ENCODE results near the gene EGFL7. TPM values are rescaled to one million over a fixed set of nuclear protein-coding genes. Genes with fewer than 3 reads are reported as not detected.

EGFL7 gene
- total RNA-seq, 1 donor from 2014 or later, result 13.0 TPM

DNA sequence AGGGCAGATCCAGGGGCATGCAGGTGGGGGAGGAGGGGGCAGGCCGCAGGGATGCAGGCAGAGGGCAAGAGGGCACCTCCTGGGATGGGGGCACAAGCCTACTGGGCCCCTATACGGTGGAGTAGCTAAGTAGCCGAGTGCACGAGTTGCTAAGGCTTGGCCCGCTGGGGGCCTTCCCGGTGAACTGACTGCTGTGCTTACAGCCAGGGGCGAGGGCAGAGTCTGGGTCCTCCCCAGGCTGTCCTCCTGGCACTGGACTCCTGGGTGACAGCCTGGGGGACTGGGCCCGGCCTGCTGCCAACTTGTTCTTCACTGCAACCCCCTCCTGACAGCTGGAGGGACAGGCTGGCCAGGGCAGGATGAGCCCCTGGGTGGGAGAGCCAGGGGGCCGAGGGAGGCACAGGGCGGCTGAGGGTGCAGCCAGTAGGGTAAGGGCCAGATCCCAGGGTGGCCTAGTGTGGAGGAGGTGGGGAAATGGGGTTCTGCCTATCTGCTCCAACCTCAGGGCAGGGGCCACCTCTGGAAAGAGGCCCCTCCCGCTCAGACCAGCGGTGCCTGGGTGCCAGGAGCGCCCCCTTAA lies 1.7 kb upstream of the EGFL7 start:
- no peak for ATAC-seq

DNA sequence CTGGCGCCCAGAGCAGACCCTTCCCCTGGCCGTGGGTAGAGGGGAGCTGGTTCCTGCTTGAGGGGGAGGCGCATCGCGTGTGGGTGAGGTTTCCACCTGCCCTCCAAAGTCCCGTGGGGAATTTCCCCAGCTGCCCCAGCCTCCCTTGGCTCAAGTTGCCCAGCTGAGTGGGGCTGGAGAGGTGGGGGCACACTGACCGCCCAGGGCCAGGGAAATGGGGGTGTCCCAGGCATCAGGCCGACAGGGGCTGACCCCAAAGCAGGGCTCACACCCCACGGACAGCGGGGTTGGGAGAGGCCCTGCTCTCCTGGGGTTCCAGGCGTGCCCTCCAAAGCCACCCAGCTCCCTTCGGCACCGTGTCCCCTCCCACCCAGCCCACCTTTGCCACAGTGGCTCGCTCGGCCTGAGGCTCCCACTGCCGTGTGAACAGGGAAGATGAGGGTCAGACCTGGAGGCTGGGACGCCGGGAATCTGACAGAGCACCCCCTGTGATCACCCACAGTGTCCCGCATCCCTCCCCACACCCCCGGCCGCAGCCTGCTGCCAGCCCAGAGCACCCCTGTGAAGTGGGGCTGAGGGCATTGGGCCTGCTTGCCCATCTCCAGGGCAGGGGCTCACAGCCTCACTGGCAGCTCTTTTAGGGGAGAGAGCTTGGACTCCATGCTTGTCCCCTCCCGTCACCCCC lies 933 bp upstream of the EGFL7 start:
- no peak for ATAC-seq

DNA sequence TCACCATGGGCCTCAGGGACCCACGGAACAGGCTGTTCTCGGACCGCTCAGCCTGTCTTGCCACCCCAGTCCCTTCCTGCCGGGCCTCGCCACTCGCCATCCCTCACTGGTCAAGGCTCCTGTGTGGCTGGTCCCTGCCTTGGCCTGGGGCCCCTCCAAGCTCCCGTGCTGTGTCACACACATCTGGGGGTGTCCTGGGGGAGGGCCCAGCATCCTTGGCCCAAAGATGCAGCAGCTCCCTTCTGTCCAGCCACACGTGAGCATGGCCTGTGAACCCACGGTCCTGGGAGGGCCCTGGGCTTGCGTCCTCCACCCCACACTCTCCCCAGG lies 425 bp upstream of the EGFL7 start:
- ATAC-seq, result no peak

DNA sequence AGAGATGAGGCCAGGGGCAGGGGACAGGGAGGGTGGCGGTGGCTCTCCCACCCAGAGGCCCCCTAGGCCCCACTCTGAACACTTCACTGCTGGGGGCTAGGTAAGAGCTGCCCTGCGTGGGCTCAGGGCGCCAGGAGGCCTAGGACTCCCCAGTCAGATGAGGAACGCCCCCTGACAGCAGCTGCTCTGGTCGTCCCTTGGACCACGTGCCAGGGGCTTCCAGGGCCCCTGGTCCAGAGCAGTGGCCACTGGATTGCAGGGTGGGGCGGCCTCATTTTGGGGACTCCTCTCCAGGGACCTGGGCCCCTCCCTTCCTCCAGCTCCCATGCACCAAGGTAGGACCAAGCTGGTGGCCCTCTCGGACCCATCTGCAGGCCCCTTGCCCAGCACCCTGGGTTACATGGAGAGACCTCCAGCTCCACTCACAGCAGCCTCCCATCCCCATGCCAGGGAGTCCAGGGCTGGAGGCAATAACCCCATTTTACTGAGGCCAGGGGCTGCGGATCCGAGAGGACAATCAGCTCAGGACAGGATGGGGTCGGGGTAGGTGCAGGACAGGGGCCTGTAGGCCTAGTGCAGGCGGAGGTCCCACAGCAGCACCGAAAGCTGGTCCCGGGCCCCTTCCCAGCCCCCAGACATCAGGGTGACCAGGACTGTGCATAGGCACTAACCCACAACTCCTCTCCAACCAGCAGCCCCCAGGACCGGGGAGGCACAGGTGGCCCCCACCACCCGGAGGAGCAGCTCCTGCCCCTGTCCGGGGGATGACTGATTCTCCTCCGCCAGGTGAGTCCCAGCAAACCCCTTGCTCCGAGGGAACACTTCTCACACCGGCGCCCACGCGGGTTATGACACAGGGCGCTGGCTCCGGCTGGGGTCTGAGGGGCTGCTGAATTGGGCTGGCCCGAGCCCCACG lies 1.5 kb downstream of the EGFL7 start:
- no peak for ATAC-seq

DNA sequence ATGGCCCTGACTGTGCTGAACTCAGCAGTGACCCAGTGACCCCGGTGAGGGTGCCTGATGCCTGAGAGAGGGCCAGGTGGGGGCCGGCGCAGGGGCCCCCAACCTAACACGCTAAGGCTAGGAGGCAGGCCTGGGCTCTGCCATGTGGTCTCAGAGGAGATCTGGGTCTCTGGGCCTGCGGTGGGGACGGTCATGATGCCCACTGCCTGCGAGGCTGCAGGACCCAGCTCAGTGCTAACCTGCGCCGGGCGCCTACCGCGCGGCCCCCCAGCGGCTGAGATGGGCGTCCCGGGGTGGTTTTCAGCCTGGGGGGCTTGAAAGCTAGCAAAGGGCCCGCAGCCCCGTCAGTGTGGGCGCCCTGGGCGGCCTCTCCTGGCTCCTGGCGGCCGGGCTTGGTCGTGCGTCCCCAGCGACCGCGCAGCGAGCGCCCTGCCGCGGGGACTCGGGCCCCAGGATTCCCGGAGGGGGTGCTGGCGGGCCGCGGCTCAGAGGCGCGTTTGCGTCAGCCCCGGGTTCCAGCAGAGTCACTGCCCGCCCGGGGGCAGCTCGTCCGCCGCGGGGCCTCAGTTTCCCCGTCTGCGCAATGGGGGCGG lies 2.5 kb downstream of the EGFL7 start:
- no peak for ATAC-seq

DNA sequence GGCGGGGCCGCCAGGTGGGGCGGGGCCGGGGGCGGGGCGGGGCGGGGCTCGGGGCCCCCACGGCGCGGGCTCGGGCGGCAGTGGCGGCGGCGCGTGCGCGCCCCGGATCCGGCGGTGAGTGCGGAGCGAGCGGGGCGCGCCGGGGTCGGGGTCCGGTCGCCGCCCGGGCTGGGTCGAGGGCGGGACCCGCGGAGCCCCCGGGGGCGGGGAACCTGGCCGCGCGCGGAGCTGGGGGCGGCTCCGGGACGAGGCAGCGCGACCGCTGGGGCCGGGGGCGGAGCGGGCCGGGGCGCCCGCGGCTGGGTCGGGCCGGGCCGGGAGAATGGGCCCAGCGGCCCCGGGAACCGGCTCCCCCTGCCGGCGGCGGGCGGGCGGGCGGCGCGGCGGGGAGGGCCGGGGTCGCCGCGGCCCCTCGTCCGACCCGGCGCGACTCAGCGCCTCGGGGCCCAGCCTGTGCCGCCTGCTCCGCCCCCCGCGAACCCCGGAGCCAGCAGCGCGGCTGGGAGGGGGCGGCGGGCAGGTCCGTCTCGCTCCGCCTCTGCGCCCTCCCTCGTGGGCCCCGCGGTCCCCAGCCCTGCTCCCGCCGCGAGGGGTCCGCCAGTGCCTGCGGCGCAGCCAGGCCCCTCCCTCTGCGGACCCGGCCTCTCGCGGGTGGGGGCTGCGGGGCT lies 3.1 kb downstream of the EGFL7 start:
- no peak for ATAC-seq

DNA sequence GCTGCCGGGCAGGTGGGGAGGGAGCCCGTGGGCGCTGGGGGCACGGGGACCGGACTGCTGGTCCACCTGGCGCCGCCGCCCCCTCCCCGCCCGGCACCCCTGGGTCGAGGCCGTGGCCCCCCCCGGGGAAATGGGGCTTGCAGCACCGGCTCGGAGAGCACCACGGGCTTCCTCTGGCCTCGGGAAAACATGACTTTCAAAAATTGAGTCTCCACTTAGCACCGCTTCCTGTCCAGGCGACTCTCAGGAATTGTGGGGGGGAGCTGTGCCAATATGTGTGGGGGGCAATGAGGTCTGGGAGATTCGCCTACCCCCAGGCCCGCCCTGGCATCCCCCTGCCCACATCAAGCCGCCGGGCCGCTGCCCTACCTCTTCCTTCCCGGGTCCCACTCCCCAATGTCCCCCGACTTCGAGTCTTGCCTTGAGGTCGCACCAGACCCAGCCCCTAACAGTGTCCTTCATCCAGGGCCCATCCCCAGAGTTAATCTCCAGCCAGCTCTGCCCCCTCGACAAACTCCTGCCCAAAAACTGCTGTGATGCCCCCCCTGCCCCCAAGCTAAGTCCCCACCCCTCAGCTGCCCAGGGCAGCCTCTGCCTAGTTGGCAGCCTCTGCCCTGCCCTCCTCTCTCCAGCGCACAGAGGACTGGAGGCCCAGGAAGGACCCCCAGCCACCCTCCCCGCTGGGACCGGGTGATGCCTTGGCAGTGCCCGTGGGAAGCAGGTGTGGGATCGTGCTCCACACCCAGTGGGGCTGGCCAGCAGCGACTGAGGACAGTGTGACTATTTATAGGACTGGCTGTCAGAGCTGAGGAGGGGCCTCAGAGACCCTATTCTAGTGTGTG lies 3.9 kb downstream of the EGFL7 start:
- ATAC-seq, result no peak

DNA sequence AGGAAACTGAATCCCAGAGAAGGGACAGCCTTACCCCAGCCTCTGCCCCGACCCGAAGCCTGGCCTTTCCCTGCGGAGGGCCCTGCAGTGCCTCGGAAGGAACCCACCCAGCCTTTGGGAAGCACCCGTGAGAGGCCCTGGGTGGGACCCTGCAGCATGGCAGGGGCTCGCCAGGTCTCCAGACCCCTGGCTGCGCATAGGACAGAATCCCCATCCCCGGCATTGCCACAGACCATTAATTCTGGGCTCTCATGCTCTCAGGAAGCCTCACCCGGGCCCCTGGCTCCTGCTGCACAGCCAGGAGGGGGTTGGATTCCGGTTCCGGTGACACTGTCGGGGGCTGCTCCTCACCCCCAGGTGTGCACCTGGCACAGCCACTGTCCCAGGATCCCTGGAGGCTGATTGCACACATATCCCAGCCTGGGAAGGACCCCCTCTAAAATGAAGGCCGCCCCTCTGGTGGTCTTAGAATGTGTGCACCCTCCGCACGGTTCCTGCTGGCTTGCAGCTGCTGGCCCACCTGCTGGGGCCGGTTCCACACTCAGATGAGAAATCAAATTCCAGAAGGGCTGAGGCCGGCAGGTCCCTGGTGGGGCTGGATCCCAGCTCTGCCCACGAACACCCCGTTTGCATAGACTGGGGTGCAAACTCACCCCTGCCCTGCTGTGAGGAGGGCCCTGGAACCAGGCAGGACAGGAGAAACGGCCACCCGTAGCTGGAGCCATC lies 4.7 kb downstream of the EGFL7 start:
- no peak for ATAC-seq

DNA sequence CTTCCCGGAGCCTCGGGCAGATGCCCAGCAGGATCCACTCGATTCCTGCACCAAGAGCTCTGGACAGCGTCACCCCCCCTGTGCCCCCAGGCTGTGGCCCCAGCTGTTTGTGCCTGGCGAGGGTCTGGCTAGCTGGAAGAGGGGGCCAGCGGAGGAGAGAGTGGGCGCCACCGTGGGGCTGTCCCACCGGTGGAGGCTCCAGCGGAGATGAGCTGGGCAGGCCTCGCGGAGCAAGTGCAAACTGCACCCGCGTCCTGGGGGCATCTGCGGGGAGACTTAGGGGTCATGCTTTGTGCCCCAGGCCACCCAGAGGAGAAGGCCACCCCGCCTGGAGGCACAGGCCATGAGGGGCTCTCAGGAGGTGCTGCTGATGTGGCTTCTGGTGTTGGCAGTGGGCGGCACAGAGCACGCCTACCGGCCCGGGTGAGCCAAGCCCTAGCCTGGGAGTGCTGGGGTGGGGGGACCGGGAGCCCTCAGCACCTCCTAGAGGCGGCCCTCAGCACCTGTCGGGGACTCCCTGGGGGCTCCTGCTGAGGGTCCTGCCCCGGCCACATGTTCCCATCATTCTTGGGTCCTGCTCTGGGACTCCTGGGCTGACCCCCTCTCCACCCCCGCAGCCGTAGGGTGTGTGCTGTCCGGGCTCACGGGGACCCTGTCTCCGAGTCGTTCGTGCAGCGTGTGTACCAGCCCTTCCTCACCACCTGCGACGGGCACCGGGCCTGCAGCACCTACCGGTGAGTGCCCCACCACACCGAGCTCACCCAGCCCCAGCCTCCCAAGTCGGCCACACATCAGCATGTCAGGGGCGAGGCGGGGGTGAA lies 5.4 kb downstream of the EGFL7 start:
- ATAC-seq, result peak; percentile 1

DNA sequence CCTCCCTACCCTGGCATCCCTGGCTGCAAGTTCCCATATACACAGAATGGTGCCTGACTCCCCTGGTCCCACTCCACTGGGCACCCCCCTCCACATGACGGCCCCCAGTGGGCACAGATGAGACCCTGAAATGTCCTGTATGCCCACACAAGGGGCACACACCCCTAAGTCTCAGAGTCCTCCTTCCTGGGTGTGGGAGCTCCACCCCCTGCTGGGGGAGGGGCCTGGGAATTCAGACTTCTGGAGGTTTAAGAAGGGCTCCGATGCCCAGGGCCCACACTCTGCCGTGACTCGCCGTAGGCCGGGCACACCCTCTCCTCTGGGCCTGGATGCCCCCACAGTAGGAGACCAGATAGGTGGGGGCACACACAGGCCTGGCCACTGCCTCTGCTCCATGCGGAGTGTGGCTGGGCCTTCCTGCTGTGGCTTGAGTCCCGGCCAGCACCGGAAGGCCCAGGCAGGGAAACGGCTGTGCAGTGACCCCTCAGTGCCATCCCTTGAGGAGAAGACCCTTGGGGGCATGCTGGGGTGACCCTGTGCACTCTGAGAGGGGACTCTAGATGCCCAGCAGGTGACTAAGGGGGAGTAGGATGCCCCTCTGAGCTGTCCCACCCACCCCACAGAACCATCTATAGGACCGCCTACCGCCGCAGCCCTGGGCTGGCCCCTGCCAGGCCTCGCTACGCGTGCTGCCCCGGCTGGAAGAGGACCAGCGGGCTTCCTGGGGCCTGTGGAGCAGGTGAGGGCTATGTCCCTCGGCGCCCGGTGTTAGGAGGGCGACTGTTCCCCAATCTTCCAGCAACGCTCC lies 6.5 kb downstream of the EGFL7 start:
- ATAC-seq, result no peak

DNA sequence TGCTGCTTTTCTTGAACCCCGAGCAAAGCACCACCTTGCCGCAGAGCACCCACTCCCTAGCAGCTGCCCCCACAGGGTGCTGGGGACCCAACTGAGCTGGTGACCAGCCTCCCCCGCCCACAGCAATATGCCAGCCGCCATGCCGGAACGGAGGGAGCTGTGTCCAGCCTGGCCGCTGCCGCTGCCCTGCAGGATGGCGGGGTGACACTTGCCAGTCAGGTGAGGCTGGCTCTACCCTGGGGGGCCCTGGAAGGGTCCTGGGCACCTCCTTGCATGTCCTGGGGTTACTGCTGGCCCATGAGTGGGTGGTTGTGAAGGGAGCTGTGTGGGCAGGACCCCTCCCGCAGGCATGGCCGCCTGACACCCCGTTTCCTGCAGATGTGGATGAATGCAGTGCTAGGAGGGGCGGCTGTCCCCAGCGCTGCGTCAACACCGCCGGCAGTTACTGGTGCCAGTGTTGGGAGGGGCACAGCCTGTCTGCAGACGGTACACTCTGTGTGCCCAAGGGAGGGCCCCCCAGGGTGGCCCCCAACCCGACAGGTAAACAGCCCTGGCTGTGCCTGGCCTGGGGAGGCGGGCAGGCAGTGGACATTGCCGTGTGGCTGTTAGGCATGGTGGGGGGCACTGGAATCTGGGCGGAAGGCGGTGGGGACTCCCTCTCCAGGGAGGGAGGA lies 7.2 kb downstream of the EGFL7 start:
- no peak for ATAC-seq

DNA sequence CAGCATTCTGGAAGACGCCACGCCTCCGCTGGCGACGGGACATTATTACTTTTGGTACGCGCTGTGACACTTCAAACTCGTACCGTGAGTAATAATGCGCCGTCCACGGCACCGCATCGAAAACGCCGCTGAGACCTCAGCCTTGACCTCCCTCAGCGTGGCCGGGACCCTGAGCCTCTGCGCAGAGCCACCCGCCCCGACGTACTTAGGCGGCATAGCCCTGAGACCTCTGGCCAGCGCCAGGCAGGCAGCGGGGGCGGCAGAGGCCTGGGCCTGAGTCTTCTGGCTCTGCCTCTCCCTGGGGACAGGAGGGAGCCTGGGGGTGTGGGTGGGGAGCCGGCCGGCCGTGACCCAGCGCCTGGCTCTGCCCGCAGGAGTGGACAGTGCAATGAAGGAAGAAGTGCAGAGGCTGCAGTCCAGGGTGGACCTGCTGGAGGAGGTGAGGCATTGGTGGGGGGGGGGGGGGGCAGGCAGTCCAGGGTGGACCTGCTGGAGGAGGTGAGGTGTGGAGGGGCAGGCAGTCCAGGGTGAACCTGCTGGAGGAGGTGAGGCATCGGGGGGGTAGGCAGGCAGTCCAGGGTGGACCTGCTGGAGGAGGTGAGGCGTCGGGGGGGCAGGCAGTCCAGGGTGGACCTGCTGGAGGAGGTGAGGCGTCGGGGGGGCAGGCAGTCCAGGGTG lies 8.0 kb downstream of the EGFL7 start:
- no peak for ATAC-seq

DNA sequence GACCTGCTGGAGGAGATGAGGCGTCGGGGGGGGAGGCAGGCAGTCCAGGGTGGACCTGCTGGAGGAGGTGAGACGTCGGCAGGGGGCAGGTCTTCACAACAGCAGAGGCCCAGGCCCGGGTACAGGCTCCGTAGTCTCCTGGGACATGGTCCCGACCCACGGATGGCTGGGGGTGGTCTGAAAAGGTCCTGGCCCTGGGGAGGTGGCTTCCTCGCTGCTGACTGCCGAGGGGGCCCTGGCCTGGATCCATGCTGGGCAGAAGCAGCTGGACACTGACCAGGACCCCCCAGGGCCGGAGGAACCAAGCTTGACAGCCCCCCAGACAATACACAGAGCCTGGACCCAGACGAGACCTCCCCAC lies 8.5 kb downstream of the EGFL7 start:
- no peak for ATAC-seq

DNA sequence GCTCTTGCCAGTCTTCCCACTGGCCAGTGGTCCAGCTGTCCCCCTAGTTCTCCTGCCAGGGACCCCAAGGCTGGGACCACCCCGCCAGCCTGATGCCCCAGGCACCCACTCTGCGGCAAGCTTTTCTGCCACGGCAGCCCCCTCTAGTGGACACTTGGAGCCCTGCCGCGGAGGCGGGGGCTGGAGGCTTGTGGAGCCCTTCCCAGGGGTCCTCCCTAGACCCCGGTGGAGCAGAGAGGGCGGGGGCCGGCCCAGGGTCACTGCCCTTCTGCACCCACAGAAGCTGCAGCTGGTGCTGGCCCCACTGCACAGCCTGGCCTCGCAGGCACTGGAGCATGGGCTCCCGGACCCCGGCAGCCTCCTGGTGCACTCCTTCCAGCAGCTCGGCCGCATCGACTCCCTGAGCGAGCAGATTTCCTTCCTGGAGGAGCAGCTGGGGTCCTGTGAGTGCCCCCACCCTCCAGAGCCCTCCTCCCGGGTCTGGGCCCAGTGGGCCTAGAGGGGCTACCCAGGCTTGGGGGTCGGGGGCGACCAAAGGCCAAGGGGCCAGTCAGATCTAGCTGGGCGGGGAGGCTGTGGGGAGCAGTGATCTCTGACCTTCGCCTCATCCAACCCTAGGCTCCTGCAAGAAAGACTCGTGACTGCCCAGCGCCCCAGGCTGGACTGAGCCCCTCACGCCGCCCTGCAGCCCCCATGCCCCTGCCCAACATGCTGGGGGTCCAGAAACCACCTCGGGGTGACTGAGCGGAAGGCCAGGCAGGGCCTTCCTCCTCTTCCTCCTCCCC lies 9.1 kb downstream of the EGFL7 start:
- no peak for ATAC-seq

DNA sequence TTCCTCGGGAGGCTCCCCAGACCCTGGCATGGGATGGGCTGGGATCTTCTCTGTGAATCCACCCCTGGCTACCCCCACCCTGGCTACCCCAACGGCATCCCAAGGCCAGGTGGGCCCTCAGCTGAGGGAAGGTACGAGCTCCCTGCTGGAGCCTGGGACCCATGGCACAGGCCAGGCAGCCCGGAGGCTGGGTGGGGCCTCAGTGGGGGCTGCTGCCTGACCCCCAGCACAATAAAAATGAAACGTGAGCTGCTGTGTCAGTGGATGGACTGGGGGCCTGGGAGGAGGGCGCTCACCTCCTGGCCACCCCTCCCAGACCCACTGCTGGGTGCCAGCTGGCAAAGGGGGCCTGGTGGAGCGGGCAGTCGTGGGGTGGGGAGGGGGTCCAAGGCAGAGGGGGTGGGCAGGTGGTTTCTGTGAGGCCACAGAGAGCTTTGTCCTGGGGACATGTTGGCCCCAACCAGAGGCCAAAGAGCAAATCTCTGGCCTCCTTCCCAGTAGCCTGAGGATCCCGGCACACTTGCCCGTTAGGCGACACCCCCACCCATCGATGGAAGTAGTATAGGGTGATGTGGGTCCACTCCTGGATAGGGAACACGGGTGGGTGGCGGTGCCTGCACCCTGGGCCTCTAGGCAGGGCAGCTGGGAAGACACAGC lies 9.8 kb downstream of the EGFL7 start:
- no peak for ATAC-seq

DNA sequence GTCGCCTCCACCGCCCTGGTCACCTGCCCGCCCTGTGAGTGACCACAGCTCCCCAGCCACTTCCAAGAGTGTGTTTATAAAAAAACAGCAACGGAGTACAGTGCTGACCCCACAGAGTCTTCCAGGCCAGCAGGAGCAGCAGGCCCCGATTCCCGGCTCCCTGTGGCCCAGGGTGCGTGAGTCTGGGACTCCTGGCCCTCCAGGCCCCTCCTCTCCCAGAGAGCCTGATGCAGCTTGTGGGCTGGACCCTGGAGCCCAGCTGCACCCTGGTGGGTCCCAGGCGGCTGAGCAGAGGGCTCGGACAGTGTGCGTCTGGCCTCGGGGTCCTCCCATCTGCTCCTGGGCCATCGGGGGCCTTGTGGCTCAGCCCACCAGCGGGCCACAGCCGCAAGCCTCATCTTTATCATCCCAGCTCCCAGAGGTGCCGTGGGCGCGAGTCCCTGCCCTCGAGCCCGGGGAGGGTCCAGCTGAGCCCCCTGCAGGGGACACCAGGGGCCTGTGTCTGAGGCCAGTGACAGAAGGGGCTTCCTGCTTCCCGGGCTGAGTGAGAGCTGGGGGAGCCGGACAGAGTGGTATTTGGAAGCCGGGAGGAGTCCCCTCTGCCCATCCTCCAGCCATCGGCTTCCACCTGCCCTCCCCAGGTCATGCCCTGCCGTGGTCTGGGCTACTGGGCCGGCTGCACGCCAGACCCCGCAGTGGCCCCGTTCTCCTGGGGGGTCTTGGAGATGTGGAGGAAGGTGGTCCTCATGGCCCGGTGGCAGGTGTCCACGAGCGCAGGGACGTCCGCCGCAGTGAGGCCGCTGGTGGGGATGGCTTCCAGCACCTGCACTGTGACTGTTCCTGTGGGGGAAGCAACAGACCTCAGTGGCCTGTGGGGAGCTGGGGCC lies 10.6 kb downstream of the EGFL7 start:
- no peak for ATAC-seq

Measured in esophagus mucosa (tissue), 1 donor.